DMS53 treated with DMSO at 0.1 percent for 48 hours (cell line): ENCODE measurements around the gene SARNP.
"Not testable (repeated sequence)": the region's sequence is repeated elsewhere in the genome, so short reads cannot be mapped to it uniquely, and the experiment has no call there.

ENCODE experiments used
- DNase-seq: peaks from one replicate; lab custom pipeline; 2025; ENCODE audit not compliant: unreplicated experiment; lab: John Stamatoyannopoulos, UW

SARNP gene

GRCh38 chr12:55797550-55797949 is 20.0 kb downstream of the SARNP start:
- no peak for DNase-seq

- DNase-seq, result peak; percentile 39
Observed at GRCh38 chr12:55797068-55797467, 20.5 kb downstream of the SARNP start.

- no peak for DNase-seq
Observed at GRCh38 chr12:55795950-55796349, 21.6 kb downstream of the SARNP start.

- no peak for DNase-seq
Observed at GRCh38 chr12:55789893-55790292, 27.6 kb downstream of the SARNP start.

- no peak for DNase-seq
Observed at GRCh38 chr12:55789171-55789570, 28.4 kb downstream of the SARNP start.

GRCh38 chr12:55788546-55788945 is 29.0 kb downstream of the SARNP start:
- DNase-seq, result no peak

GRCh38 chr12:55780685-55781084 is 36.8 kb downstream of the SARNP start:
- DNase-seq, result no peak

- no peak for DNase-seq
Observed at GRCh38 chr12:55777856-55778255, 39.7 kb downstream of the SARNP start.

GRCh38 chr12:55771736-55772135 is 45.8 kb downstream of the SARNP start:
- DNase-seq, result no peak

- DNase-seq, result no peak
Observed at GRCh38 chr12:55767156-55767555, 50.4 kb downstream of the SARNP start.

GRCh38 chr12:55765736-55766290 is 51.7 kb downstream of the SARNP start:
- no peak for DNase-seq

- DNase-seq, result no peak
Observed at GRCh38 chr12:55762646-55763045, 54.9 kb downstream of the SARNP start.

GRCh38 chr12:55760663-55761062 is 56.9 kb downstream of the SARNP start:
- DNase-seq, result no peak

- DNase-seq, result not testable (repeated sequence)
Observed at GRCh38 chr12:55758575-55758974, 58.9 kb downstream of the SARNP start.

- no peak for DNase-seq
Observed at GRCh38 chr12:55757701-55758100, 59.8 kb downstream of the SARNP start.

GRCh38 chr12:55755246-55755645 is 62.3 kb downstream of the SARNP start:
- DNase-seq, result no peak

- DNase-seq, result no peak
Observed at GRCh38 chr12:55748230-55748993, 69.1 kb downstream of the SARNP start.

- DNase-seq, result no peak
Observed at GRCh38 chr12:55746913-55747231, 70.7 kb downstream of the SARNP start.

GRCh38 chr12:55746174-55746912 is 71.2 kb downstream of the SARNP start:
- DNase-seq, result no peak

GRCh38 chr12:55745361-55746173 is 72.0 kb downstream of the SARNP start:
- no peak for DNase-seq

GRCh38 chr12:55744340-55745030 is 73.0 kb downstream of the SARNP start:
- no peak for DNase-seq
